Activated T-cell treated with anti-CD3 and anti-CD28 coated beads for 1 hour (primary cell): ENCODE measurements around the gene CAMKK1.
"Not testable (repeated sequence)": the region's sequence is repeated elsewhere in the genome, so short reads cannot be mapped to it uniquely, and the experiment has no call there.

Source experiments
- DNase-seq: peaks from one replicate; pipeline ENCODE4 v3.0.0-alpha.2; 2020; ENCODE audit warnings: low read depth

Gene CAMKK1

DNA sequence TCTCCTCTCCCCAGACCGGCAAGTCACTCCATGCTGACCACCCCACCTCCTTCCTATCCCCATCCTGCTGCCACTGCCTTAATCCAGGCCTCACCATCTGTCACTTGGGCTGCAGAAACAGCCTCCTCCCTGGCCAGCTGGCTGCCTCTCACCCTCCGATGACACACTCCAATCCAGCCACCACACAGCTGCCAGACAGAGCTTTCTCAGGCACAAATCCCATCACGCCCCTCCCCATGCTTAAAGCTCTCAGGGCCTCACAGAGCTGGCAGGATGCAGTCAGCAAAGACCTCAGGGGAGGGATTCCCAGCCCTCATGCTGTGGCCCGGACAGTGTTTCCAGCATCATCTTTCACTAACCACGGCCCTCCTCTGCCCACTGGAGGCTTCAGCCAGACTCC is 13.7 kb downstream of the CAMKK1 start:
- DNase-seq: no peak

DNA sequence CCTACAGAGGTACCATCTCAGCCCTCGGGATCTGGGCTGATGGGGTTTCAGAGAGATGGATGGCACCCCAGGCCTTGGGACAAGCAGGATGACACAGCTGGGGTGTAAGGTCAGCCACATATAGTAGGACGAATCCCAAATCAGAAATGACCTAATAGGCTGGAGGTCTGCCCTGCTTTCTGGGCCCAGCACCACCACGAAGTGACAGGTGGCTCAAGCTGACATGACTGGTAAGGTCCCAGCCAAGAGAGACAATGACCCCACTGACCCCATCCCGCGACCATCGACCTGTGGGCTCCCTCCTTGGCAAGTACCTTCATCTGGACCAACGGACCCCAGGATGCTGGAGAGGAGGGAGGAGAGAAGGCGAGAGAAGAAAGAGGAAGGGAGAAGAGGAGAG is 15.6 kb downstream of the CAMKK1 start:
- no peak for DNase-seq

GRCh38 chr17:3875317-3875716 is 17.5 kb downstream of the CAMKK1 start:
- no peak for DNase-seq

- no peak for DNase-seq
Observed at GRCh38 chr17:3873862-3874261, 19.0 kb downstream of the CAMKK1 start.

- DNase-seq: no peak
Observed at GRCh38 chr17:3870871-3871306, 22.0 kb downstream of the CAMKK1 start.

DNA sequence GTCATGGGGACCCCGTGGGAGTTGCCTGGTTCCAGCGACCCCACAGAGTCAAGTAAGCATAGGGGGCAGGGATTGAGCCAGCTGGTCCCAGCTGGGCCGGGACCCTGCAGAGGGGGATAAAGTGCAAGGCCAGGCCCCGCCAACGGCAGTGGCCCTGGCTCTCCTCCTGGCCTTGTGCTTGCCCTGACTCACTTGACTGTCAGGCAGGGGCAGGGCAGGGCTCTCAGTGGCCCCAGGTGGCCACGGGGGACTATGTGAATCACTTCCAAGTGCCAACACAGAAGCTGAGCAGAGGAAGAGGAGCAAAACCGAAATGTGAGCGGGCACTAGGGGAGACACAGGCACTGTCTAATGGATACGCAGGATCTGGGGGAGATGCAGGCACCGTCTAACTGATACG is 25.2 kb downstream of the CAMKK1 start:
- no peak for DNase-seq

DNA sequence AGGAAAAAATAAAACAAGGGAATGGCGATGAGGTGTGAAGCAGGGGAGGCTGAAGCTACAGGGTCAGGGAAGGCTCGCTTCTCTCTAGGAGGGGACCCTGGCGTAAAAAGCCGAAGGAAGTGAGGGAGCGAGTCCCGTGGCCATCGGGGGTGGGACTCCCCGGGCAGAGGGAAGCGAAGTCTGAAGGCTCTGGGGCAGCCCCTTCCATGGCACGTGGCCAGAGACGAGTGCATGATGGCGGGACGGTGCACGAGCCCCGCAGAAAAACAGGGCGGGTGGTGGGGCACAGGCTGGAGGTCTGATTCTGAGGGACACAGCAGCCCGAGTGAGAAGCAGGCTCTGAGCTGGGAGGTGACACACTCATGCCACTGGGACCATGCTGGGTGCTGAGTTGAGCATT is 25.7 kb downstream of the CAMKK1 start:
- DNase-seq: no peak

GRCh38 chr17:3866276-3866675 is 26.6 kb downstream of the CAMKK1 start:
- DNase-seq: no peak

DNA sequence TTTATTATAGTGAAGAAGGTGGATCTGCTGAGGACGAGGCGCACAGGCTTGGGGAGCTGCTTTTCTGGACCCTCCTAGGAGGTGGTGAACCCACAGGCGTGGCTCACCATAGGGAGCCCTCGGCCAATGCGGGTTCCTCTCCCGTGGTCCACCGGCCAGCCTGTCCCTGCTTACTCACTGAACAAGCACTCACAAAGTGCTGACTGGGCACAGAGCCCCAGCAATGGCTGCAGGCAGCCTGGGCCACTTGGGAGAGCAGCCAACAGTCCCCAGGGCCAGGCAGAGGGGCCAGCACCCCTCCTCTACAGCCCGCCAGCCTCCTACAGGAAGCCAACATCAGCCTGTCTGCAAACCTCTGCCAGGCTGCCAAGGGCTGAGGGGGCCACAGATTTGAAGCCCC is 27.7 kb downstream of the CAMKK1 start:
- no peak for DNase-seq

GRCh38 chr17:3864534-3864933 is 28.3 kb downstream of the CAMKK1 start:
- no peak for DNase-seq

DNA sequence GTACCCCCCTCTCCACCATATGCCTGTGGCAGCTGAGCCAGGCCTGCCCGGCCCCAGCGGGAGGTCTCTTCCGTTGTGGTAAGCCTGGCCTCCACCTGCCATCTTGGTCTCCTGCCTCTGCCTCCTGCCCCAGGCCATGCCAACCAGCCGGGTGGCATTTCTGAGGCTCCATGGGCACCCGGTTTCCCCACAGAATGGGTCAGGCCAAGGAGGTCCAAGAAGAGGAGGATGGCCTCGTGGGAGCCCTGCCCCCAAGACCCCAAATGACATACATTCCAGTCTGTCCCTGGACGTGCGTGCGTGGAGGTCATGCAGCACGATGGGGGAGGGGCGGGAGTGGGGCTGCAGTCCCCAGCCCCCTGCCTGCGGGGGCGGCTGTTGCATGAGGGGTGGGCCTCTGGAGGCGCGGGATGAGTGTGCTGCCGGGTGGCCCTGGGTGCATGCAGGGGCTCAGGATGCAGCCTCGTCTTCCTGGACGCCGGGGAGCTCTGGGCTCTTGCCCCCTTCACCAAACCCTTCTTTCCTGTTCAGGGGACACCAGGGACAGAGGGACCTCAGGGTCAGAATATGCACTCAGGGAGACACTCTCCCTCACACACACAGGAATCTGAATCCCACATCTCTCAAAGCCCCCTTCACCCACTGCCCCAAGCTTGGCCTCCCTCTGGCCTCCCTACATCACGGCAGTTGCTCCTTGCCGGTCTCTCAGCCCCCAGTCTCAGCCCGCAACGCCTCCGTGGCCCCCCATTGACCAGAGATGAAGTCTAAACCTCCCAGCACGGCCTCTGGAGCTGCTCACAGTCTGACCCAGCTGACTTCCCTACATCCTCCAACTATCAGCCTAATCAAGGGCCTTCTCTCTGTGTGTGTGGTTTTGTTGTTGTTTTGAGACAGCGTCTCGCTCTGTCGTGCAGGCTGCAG is 30.8 kb downstream of the CAMKK1 start:
- DNase-seq: no peak

- DNase-seq: no peak
Observed at GRCh38 chr17:3860939-3861700, 31.7 kb downstream of the CAMKK1 start.

GRCh38 chr17:3859940-3860339 is 32.9 kb downstream of the CAMKK1 start:
- no peak for DNase-seq

DNA sequence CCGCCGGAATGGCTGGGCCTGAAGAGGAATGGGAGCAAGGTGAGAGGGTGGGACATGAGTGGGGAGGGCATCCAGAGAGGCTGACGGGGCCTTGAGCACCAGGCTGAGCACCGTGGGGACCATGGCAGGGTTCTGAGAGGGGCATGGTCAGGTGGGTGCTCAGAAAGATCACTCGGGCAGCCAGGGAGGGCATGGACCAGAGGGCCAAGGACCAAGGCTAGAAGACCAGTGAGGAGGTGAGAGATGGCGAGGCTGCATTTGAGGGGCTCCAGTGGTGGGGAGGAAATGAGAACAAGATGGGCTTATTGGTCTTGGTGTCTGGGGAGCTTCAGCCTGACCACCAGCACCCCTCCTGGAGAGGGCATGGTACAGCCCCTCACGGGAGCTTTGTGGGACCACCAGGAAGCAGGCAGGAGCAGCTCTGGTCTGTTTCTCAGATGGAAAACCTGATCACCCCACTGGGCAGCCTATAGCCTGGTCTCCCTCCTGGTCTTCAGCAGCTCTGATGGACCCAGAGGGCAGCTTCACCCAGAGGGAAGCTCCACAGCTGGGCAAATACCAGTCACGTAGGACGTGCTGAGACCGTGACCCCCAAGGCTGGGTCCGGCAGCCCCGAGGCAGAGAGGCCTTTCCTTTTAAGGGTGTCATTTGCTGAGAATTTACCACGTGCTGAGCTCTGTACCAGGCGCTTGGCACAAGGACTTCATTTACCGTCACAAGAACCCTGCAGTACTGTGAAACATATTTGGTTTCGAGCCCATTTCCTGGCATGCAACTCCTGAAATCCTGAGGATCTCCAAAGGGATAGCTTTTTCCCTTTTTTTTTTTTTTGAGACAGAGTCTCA is 35.4 kb downstream of the CAMKK1 start:
- DNase-seq: no peak

GRCh38 chr17:3854204-3854603 is 38.6 kb downstream of the CAMKK1 start:
- DNase-seq: not testable (repeated sequence)

DNA sequence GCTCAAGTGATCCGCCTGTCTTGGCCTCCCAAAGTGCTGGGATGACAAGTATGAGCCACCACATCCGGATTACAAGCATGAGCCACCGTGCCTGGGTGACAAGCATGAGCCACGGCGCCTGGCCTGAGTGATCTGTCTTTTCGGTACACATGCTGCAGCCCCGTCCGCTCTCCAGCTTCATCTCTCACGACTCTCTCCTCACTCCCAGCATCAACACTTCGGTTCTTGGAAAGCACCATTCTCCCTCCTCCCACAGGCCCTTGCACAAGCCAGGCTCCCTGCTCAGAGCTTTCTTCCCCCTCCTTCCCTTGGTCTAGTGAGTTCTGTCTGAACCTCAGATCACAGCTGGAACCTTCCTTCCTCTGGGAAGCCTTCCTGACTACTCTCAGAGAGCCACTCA is 40.3 kb downstream of the CAMKK1 start:
- no peak for DNase-seq

DNA sequence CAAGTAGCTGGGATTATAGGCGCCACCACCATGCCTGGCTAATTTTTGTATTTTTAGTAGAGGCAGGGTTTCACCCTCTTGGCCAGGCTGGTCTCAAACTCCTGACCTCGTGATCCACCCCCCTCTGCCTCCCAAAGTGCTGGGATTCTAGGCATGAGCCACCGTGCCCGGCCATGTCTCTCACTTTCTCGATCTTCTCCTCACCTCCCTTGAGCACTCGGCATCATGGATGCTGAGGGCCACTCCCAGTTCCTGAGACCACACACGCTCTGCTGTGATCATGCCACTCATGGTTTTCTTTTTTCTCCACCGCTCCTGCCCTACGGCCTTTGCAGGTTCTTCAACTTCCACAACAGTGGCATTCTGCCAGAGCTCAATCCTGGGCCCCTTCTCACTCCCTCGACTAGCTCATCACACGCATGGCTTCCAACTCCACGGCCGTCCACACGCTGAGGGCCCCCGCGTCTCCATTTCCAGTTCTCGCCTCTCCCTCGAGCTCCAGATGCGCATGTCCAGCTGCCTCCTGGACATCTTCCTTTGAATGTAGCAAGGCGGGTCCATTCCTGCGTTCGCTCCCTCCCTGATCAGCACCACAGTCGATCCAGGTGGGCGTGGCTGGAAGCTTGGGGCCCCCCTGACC is 41.3 kb downstream of the CAMKK1 start:
- DNase-seq: no peak

DNA sequence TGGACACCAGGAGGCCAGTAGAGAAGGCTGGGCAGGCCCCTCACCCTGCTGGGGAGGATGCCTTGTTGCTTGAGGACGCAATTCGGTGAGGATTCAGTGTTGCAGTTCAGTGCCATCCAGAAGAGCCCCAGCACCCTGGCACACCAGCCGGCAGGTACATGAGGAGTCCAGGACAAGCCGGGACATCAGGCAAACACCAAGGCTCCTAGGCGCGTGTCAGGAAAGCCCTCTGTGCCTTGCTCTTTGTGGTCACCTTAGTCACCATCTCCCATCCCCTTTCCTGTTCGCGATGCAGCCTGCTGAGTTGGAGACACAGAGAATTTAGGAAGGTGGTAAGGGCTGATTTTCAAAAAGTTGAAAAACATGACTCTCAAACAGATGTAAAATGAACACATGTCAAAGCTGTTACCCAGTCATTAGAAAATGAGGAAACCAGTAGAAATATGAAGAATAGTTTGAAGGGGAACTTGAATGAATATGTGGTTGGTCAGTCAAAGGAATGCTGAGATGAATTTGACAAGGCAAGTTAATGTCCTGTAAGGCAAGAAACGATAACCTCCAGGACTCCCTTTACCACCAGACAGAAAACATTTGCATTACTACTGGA is 44.5 kb downstream of the CAMKK1 start:
- no peak for DNase-seq

DNA sequence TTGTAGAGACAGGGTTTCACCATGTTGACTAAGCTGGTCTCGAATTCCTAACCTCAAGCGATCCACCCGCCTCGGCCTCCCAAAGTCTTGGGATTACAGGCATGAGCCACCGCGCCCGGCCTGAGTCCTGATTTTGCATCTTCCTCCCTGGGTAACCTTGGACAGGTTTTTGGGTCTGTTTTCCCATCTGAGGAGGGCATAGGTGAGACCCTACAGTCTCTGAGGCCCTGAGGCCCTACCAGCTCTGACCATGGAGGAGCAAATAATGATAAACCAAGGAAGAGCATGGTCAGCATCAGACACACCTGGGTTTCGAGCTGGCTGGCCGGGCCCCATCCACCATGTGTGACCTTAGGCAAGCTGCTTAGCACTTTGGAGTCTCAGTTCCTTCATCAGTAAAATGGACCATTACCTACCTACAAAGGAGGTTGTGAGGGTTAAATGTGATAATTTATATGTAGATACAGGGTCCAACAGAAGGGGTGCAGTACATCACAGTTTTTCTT is 45.6 kb downstream of the CAMKK1 start:
- DNase-seq: no peak

GRCh38 chr17:3846437-3847164 is 46.3 kb downstream of the CAMKK1 start:
- no peak for DNase-seq
